Stomach (tissue), 4 donors: ENCODE results near the gene NYNRIN.

Experiments used
- CTCF ChIP-seq, 7 experiments: fragments of 450-650 bp in 4 of 7; fragments of 200-600 bp in 3 of 7; sonication (generic) in 3 of 7; IDR thresholded peaks; one replicate each; pipeline ENCODE4 v1.5.1; 2016 to 2019; ENCODE audit warnings: antibody characterized with exemption in 7 of 7, control low read depth in 2 of 7, mild to moderate bottlenecking in 1 of 7
- EP300 ChIP-seq: sonication (generic); formaldehyde crosslinking; IDR thresholded peaks from one replicate; pipeline ENCODE4 v1.6.1; 2017; ENCODE audit warnings: antibody characterized with exemption
- POLR2A ChIP-seq, 4 donors: fragments of 450-650 bp; IDR thresholded peaks; one replicate each; pipeline ENCODE4 v1.6.1; 2016; ENCODE audit warnings: antibody characterized with exemption in 4 of 4, control low read depth in 2 of 4, mild to moderate bottlenecking in 1 of 4, moderate library complexity in 1 of 4
- POLR2AphosphoS5 ChIP-seq, 3 donors: sonication (generic); formaldehyde crosslinking; IDR thresholded peaks; one replicate each; pipeline ENCODE4 v1.6.1; 2016; ENCODE audit warnings: antibody characterized with exemption in 3 of 3

GRCh38 chr14:24365600-24366412 lies 33.0 kb upstream of the NYNRIN start:
- TF ChIP-seq CTCF (IDR thresholded peaks at IDR 0.05) (peak in 5 of 7 experiments; percentile 71 to 98 (median 89)), POLR2A (IDR thresholded peaks at IDR 0.05) (no peak), POLR2AphosphoS5 (IDR thresholded peaks at IDR 0.05) (peak; percentile 9 to 71 (median 46)), EP300 (no peak)
